WTC11 (cell line): ENCODE measurements around the gene TNIK. TPM values are rescaled to one million over a fixed set of nuclear protein-coding genes. Genes with fewer than 3 reads are reported as not detected.

Experiments used
- ATAC-seq: fragments of 200-7000 bp; cut with Tn5 transposase; 2 replicates; pipeline ENCODE4 v1.10.0; 2021; ENCODE audit warnings: mild to moderate bottlenecking, moderate library complexity
- CTCF ChIA-PET: fragments of 300-600 bp; sonication (Branson Sonifier 250); formaldehyde crosslinking; loops from one replicate; lab custom pipeline; 2021; ENCODE audit warnings: antibody characterized with exemption; lab: Charles Lee
- POLR2A ChIA-PET: fragments of 350-600 bp; sonication (Branson Sonifier 250); formaldehyde crosslinking; loops from one replicate; lab custom pipeline; 2021; ENCODE audit warnings: antibody characterized with exemption; lab: Charles Lee
- DNase-seq: peaks from one replicate; pipeline ENCODE4 v3.0.0; 2021; ENCODE audit warnings: low spot score
- H3K27ac Mint-ChIP-seq: 2 replicates; pipeline ENCODE4 v1.8.0; 2021; ENCODE audit warnings: mixed read lengths
- H3K27me3 Mint-ChIP-seq: 2 replicates; pipeline ENCODE4 v1.8.0; 2021; ENCODE audit warnings: low read depth, mild to moderate bottlenecking, moderate library complexity, mixed read lengths
- H3K36me3 Mint-ChIP-seq: 2 replicates; pipeline ENCODE4 v1.8.0; 2021; ENCODE audit warnings: mixed read lengths
- H3K4me1 Mint-ChIP-seq: 2 replicates; pipeline ENCODE4 v1.8.0; 2022; ENCODE audit warnings: mixed read lengths
- H3K4me3 Mint-ChIP-seq: 2 replicates; pipeline ENCODE4 v1.8.0; 2021; ENCODE audit warnings: mild to moderate bottlenecking, moderate library complexity, mixed read lengths
- H3K9me3 Mint-ChIP-seq: 2 replicates; pipeline ENCODE4 v1.8.0; 2021; ENCODE audit warnings: mixed read lengths
- ELF4 ChIP-seq: sonication (generic); formaldehyde crosslinking; IDR thresholded peaks from 2 replicates; pipeline ENCODE4 v1.8.1; 2022; ENCODE audit warnings: low read depth, mild to moderate bottlenecking, moderate library complexity, missing genetic modification reagents
- EMX1 ChIP-seq: fragments of 250-450 bp; sonication (Bioruptor Pico); IDR thresholded peaks from 2 replicates; pipeline ENCODE4 v1.8.0; 2021; ENCODE audit warnings: mild to moderate bottlenecking
- ESRRA ChIP-seq: sonication (generic); formaldehyde crosslinking; IDR thresholded peaks from 2 replicates; pipeline ENCODE4 v1.8.1; 2022; ENCODE audit warnings: mild to moderate bottlenecking, missing genetic modification reagents, borderline replicate concordance
- FOXK1 ChIP-seq: sonication (generic); formaldehyde crosslinking; IDR thresholded peaks from 2 replicates; pipeline ENCODE4 v1.8.0; 2022; ENCODE audit warnings: mild to moderate bottlenecking, moderate library complexity, missing genetic modification reagents
- GABPB1 ChIP-seq: sonication (generic); formaldehyde crosslinking; IDR thresholded peaks from 2 replicates; pipeline ENCODE4 v1.8.1; 2023; ENCODE audit warnings: mild to moderate bottlenecking, missing genetic modification reagents
- GRHL2 ChIP-seq: fragments of 250-450 bp; sonication (Bioruptor Pico); IDR thresholded peaks from 2 replicates; pipeline ENCODE4 v1.8.0; 2022; ENCODE audit warnings: mild to moderate bottlenecking, moderate library complexity; ENCODE audit not compliant: insufficient replicate concordance, severe bottlenecking
- GTF2I ChIP-seq: fragments of 250-450 bp; sonication (Bioruptor Pico); conservative IDR thresholded peaks from 2 replicates; pipeline ENCODE4 v1.4.0; 2021; ENCODE audit warnings: mild to moderate bottlenecking
- IRF2 ChIP-seq: sonication (generic); formaldehyde crosslinking; IDR thresholded peaks from 2 replicates; pipeline ENCODE4 v1.8.0; 2022; ENCODE audit warnings: low read depth, missing genetic modification reagents, borderline replicate concordance
- JUN ChIP-seq: sonication (generic); formaldehyde crosslinking; IDR thresholded peaks from 2 replicates; pipeline ENCODE4 v1.8.0; 2023; ENCODE audit warnings: mild to moderate bottlenecking, missing genetic modification reagents
- KAT7 ChIP-seq: sonication (generic); formaldehyde crosslinking; IDR thresholded peaks from 2 replicates; pipeline ENCODE4 v1.8.1; 2023; ENCODE audit warnings: missing genetic modification reagents, mild to moderate bottlenecking, borderline replicate concordance
- NR1H2 ChIP-seq: sonication (generic); formaldehyde crosslinking; IDR thresholded peaks from 2 replicates; pipeline ENCODE4 v1.9.0; 2021; ENCODE audit warnings: mild to moderate bottlenecking, moderate library complexity, missing genetic modification reagents
- NR3C1 ChIP-seq: sonication (generic); formaldehyde crosslinking; conservative IDR thresholded peaks from 2 replicates; pipeline ENCODE4 v1.8.1; 2023; ENCODE audit warnings: low read depth, mild to moderate bottlenecking, missing genetic modification reagents
- PRDM15 ChIP-seq: sonication (generic); formaldehyde crosslinking; IDR thresholded peaks from 2 replicates; pipeline ENCODE4 v1.8.0; 2022; ENCODE audit warnings: missing genetic modification reagents
- SOX15 ChIP-seq: fragments of 250-450 bp; sonication (Bioruptor Pico); IDR thresholded peaks from 2 replicates; pipeline ENCODE4 v1.9.0; 2021; ENCODE audit warnings: mild to moderate bottlenecking
- STAT6 ChIP-seq: sonication (generic); formaldehyde crosslinking; conservative IDR thresholded peaks from 2 replicates; pipeline ENCODE4 v1.8.1; 2023; ENCODE audit warnings: mild to moderate bottlenecking, low read depth, missing genetic modification reagents, moderate library complexity
- ZBTB21 ChIP-seq: sonication (generic); formaldehyde crosslinking; IDR thresholded peaks from 2 replicates; pipeline ENCODE4 v1.8.1; 2023; ENCODE audit warnings: mild to moderate bottlenecking, missing genetic modification reagents, borderline replicate concordance
- ZNF232 ChIP-seq: sonication (generic); formaldehyde crosslinking; IDR thresholded peaks from 2 replicates; pipeline ENCODE4 v1.8.0; 2022; ENCODE audit warnings: mild to moderate bottlenecking, missing genetic modification reagents
- ZNF396 ChIP-seq: fragments of 250-450 bp; sonication (Bioruptor Pico); IDR thresholded peaks from 2 replicates; pipeline ENCODE4 v1.8.0; 2021; ENCODE audit warnings: mild to moderate bottlenecking, moderate library complexity, borderline replicate concordance
- total RNA-seq: library from RNA; stranded (reverse); gene quantifications from 3 replicates; pipeline ENCODE4 v1.2.3, GENCODE V29; 2021
- TF ChIP-seq, protein P1 (sequence below): sonication (generic); formaldehyde crosslinking; IDR thresholded peaks from 2 replicates; pipeline ENCODE4 v1.8.1; 2022; ENCODE audit warnings: low read depth, mild to moderate bottlenecking, moderate library complexity, missing genetic modification reagents, borderline replicate concordance
- TF ChIP-seq, protein P2 (sequence below): sonication (generic); formaldehyde crosslinking; IDR thresholded peaks from 2 replicates; pipeline ENCODE4 v1.8.1; 2023; ENCODE audit warnings: mild to moderate bottlenecking, missing genetic modification reagents
- TF ChIP-seq, protein P3 (sequence below): fragments of 250-450 bp; sonication (Bioruptor Pico); IDR thresholded peaks from 2 replicates; pipeline ENCODE4 v1.9.0; 2021; ENCODE audit warnings: mild to moderate bottlenecking
- TF ChIP-seq, protein P4 (sequence below): sonication (generic); formaldehyde crosslinking; IDR thresholded peaks from 2 replicates; pipeline ENCODE4 v1.8.1; 2023; ENCODE audit warnings: mild to moderate bottlenecking, missing genetic modification reagents, moderate library complexity

The TNIK gene
- total RNA-seq, 1 experiment from 2014 or later, result 50.3 TPM

- Mint-ChIP-seq H3K4me1 (peaks cover 36% of the 10 kb centered on the region), H3K4me3 (no peak overlapping the region), H3K9me3 (no peaks in the 10 kb centered on the region), H3K27ac (peak overlapping the region; percentile 19; the same call in 1 of the 2 replicates), H3K27me3 (no peaks in the 10 kb centered on the region), H3K36me3 (peaks cover 8% of the 10 kb centered on the region)
- CTCF ChIA-PET, result no interaction called here
- TF ChIP-seq EMX1 (CRISPR knock-in tag) (no peak), KAT7 (CRISPR knock-in tag) (no peak), SOX15 (CRISPR knock-in tag) (no peak), GRHL2 (CRISPR knock-in tag) (no peak), ESRRA (CRISPR knock-in tag) (no peak)
- TF ChIP-seq, protein P1, sequence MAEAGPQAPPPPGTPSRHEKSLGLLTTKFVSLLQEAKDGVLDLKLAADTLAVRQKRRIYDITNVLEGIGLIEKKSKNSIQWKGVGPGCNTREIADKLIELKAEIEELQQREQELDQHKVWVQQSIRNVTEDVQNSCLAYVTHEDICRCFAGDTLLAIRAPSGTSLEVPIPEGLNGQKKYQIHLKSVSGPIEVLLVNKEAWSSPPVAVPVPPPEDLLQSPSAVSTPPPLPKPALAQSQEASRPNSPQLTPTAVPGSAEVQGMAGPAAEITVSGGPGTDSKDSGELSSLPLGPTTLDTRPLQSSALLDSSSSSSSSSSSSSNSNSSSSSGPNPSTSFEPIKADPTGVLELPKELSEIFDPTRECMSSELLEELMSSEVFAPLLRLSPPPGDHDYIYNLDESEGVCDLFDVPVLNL, result no peak
- TF ChIP-seq, protein P2, sequence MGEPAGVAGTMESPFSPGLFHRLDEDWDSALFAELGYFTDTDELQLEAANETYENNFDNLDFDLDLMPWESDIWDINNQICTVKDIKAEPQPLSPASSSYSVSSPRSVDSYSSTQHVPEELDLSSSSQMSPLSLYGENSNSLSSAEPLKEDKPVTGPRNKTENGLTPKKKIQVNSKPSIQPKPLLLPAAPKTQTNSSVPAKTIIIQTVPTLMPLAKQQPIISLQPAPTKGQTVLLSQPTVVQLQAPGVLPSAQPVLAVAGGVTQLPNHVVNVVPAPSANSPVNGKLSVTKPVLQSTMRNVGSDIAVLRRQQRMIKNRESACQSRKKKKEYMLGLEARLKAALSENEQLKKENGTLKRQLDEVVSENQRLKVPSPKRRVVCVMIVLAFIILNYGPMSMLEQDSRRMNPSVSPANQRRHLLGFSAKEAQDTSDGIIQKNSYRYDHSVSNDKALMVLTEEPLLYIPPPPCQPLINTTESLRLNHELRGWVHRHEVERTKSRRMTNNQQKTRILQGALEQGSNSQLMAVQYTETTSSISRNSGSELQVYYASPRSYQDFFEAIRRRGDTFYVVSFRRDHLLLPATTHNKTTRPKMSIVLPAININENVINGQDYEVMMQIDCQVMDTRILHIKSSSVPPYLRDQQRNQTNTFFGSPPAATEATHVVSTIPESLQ (CRISPR knock-in tag), result no peak
- POLR2A ChIA-PET, result no interaction called here
- ATAC-seq, result no peak
- no peak for DNase-seq
Measured at GRCh38 chr3:171213178-171213577, 247.0 kb downstream of the TNIK start.

GRCh38 chr3:171212648-171213047 lies 247.6 kb downstream of the TNIK start:
- Mint-ChIP-seq H3K36me3 (peaks cover 8% of the 10 kb centered on the region), H3K4me1 (peaks cover 40% of the 10 kb centered on the region), H3K9me3 (no peaks in the 10 kb centered on the region), H3K4me3 (no peak overlapping the region), H3K27ac (no peak overlapping the region), H3K27me3 (no peaks in the 10 kb centered on the region)
- CTCF ChIA-PET, result no interaction called here
- POLR2A ChIA-PET, result no interaction called here
- ATAC-seq (no peak), DNase-seq (no peak)
- TF ChIP-seq IRF2 (CRISPR knock-in tag), result no peak
- TF ChIP-seq STAT6, result no peak
- TF ChIP-seq GTF2I (CRISPR knock-in tag), result no peak
- no peak for TF ChIP-seq FOXK1
- no peak for TF ChIP-seq ELF4 (CRISPR knock-in tag)
- TF ChIP-seq, protein P3, sequence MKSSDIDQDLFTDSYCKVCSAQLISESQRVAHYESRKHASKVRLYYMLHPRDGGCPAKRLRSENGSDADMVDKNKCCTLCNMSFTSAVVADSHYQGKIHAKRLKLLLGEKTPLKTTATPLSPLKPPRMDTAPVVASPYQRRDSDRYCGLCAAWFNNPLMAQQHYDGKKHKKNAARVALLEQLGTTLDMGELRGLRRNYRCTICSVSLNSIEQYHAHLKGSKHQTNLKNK (CRISPR knock-in tag), result no peak
- no peak for TF ChIP-seq ZBTB21 (CRISPR knock-in tag)
- TF ChIP-seq GABPB1 (CRISPR knock-in tag), result no peak
- no peak for TF ChIP-seq NR3C1 (CRISPR knock-in tag)
- TF ChIP-seq PRDM15 (CRISPR knock-in tag), result no peak
- TF ChIP-seq JUN (CRISPR knock-in tag), result no peak
- TF ChIP-seq, protein P4, sequence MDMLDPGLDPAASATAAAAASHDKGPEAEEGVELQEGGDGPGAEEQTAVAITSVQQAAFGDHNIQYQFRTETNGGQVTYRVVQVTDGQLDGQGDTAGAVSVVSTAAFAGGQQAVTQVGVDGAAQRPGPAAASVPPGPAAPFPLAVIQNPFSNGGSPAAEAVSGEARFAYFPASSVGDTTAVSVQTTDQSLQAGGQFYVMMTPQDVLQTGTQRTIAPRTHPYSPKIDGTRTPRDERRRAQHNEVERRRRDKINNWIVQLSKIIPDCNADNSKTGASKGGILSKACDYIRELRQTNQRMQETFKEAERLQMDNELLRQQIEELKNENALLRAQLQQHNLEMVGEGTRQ (CRISPR knock-in tag), result no peak
- TF ChIP-seq NR1H2 (CRISPR knock-in tag), result no peak
- no peak for TF ChIP-seq ZNF232
- TF ChIP-seq ZNF396 (CRISPR knock-in tag), result no peak
